Activated CD4-positive, CD25-positive, alpha-beta regulatory T cell (primary cell): ENCODE results near the gene GATAD2B.
"Not testable (repeated sequence)": the region's sequence is repeated elsewhere in the genome, so short reads cannot be mapped to it uniquely, and the experiment has no call there.

Source experiments
- DNase-seq, 4 experiments: peaks; one replicate each; lab custom pipeline; 2025; lab: John Stamatoyannopoulos, UW

GATAD2B gene

GRCh38 chr1:153795934-153796785 lies 126.6 kb downstream of the GATAD2B start:
- no peak for DNase-seq

- no peak for DNase-seq
Observed at GRCh38 chr1:153795330-153795837, 127.4 kb downstream of the GATAD2B start.

GRCh38 chr1:153794624-153795329 lies 128.0 kb downstream of the GATAD2B start:
- no peak for DNase-seq

GRCh38 chr1:153793973-153794615 lies 128.7 kb downstream of the GATAD2B start:
- no peak for DNase-seq

- no peak for DNase-seq
Observed at GRCh38 chr1:153793261-153793972, 129.4 kb downstream of the GATAD2B start.

GRCh38 chr1:153792631-153793041 lies 130.1 kb downstream of the GATAD2B start:
- DNase-seq: no peak

GRCh38 chr1:153791648-153792253 lies 131.0 kb downstream of the GATAD2B start:
- DNase-seq: no peak

GRCh38 chr1:153790966-153791647 lies 131.7 kb downstream of the GATAD2B start:
- no peak for DNase-seq

GRCh38 chr1:153790313-153790965 lies 132.3 kb downstream of the GATAD2B start:
- DNase-seq: no peak

- no peak for DNase-seq
Observed at GRCh38 chr1:153789478-153790034, 133.2 kb downstream of the GATAD2B start.

- DNase-seq: no peak
Observed at GRCh38 chr1:153786038-153786790, 136.6 kb downstream of the GATAD2B start.

GRCh38 chr1:153783233-153784190 lies 139.3 kb downstream of the GATAD2B start:
- peak; percentile 81 to 84 (median 82) for DNase-seq

- DNase-seq: not testable (repeated sequence)
Observed at GRCh38 chr1:153782648-153783047, 140.1 kb downstream of the GATAD2B start.

GRCh38 chr1:153780551-153780950 lies 142.2 kb downstream of the GATAD2B start:
- DNase-seq: no peak

- no peak for DNase-seq
Observed at GRCh38 chr1:153779781-153780541, 142.8 kb downstream of the GATAD2B start.

GRCh38 chr1:153778824-153779519 lies 143.8 kb downstream of the GATAD2B start:
- DNase-seq: no peak
